NCI-H1694 treated with DMSO at 0.1 percent for 48 hours (cell line): Measurements from ENCODE around the gene HTN3.
"Not testable (repeated sequence)": the region's sequence is repeated elsewhere in the genome, so short reads cannot be mapped to it uniquely, and the experiment has no call there.

Source experiments
- DNase-seq: peaks from one replicate; lab custom pipeline; 2025; lab: John Stamatoyannopoulos, UW

The HTN3 gene

DNA sequence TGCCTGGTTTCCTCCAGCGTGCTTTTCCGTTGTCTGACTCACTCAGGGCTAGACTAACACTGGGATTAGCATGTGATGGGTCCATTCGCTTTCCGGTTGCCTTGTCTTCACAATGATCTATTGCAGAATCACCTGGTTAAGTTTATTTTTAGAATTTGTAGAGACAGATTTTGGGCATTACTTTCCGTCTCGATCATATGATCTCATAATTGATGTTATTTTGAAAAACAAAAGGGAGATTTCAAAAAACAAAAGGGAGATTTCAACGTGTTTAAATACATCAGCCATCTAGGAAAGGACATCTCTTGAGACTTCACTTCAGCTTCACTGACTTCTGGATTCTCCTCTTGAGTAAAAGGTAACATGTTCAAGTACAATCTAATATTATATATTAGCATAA lies at the start of gene HTN3:
TSS of gene HTN3 (plus strand) at position 301 of the 400 bp plus-strand sequence. CDS start 2,282 bp downstream, outside the sequence.
- not testable (repeated sequence) for DNase-seq

- no peak for DNase-seq
These were observed 44.2 kb upstream of the HTN3 start for GRCh38 chr4:69984030-69984443.

GRCh38 chr4:69986663-69987062 lies 41.6 kb upstream of the HTN3 start:
- no peak for DNase-seq

DNA sequence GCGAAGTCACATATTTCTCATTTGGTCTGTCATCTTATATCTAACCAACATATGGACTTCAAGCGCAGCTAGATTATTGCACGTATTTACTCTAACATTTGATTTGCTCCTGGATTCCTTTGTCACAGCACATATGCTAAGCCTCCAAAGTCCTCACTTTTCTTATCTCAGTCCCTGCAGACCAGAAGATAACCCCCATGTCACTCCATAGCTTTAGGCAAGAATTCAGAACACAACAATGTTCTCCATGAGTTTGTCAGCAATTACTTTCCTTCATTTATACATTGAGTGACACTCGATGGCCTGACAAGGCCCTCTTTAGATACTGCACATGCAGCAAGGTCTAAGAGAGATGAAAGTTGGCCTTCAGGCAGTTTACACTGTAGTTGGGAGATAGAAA lies 37.2 kb upstream of the HTN3 start:
- DNase-seq, result no peak

- DNase-seq, result no peak
These were observed 33.5 kb upstream of the HTN3 start for GRCh38 chr4:69994782-69995181.

GRCh38 chr4:69995526-69996016 lies 32.7 kb upstream of the HTN3 start, which contains the start of gene STATH:
Gene STATH (plus strand): TSS chr4:69995966. CDS start chr4:69998438, 2,472 bp downstream.
- DNase-seq, result no peak

GRCh38 chr4:69999420-69999819 lies 28.8 kb upstream of the HTN3 start:
- DNase-seq, result no peak

- no peak for DNase-seq
These were observed 27.5 kb upstream of the HTN3 start for GRCh38 chr4:70000711-70001110.

DNA sequence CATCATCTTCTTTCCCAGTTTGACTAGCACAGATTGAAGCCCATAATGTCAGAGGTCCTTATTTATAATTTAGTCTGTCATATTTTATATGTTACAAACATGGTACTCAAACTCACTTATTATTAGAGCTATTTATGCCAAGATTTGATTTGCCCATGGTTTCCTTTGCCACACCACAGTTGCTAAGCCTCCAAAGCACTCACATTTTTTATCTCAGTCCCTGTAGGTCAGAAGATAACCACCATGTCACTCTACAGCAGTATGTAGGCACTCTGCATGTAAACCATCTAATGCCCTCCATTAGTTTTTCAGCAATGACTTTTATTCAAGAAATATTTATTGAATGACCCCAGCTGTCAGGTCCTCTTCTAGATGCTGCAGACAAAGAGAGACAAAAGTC lies 25.8 kb upstream of the HTN3 start:
- no peak for DNase-seq

- DNase-seq, result no peak
These were observed 19.5 kb upstream of the HTN3 start for GRCh38 chr4:70008771-70009170.

DNA sequence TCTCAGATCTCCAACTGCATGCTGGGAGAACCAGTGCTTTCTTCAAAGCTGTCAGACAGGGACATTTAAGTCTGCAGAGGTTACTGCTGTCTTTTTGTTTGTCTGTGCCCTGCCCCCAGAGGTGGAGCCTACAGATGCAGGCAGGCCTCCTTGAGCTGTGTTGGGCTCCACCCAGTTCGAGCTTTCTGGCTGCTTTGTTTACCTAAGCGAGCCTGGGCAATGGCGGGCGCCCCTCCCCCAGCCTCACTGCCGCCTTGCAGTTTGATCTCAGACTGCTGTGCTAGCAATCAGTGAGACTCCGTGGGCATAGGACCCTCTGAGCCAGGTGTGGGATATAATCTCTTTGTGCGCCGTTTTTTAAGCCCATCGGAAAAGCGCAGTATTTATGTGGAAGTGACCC lies 9.3 kb upstream of the HTN3 start:
- DNase-seq, result not testable (repeated sequence)

GRCh38 chr4:70023218-70023617 lies 5.0 kb upstream of the HTN3 start:
- no peak for DNase-seq

DNA sequence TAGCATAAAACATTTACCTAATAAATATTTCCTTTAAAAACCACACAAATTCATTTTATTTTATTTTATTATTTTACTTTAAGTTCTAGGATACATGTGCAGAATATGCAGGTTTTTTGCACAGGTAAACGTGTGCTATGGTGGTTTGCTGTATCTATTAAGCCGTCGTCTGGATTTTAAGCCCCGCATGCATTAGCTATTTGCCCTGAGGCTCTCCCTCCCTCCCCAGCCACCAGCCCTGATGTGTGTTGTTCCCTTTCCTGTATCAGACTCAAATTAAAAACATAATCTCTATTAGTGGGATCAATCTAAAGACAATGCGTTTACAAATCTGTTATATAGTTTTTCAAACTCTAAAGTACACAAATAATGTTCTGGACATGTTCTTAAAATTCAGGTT lies 1.2 kb upstream of the HTN3 start:
- DNase-seq, result no peak

- DNase-seq, result not testable (repeated sequence)
These were observed 9.3 kb downstream of the HTN3 start for GRCh38 chr4:70037559-70037958.

GRCh38 chr4:70039928-70040327 lies 11.7 kb downstream of the HTN3 start:
- not testable (repeated sequence) for DNase-seq

- DNase-seq, result no peak
These were observed 13.5 kb downstream of the HTN3 start for GRCh38 chr4:70041652-70042286.

- not testable (repeated sequence) for DNase-seq
These were observed 21.9 kb downstream of the HTN3 start, which contains the start of gene HTN1 for GRCh38 chr4:70050138-70050537. Gene HTN1 (plus strand): TSS chr4:70050438. CDS start chr4:70053077, 2,639 bp downstream.

DNA sequence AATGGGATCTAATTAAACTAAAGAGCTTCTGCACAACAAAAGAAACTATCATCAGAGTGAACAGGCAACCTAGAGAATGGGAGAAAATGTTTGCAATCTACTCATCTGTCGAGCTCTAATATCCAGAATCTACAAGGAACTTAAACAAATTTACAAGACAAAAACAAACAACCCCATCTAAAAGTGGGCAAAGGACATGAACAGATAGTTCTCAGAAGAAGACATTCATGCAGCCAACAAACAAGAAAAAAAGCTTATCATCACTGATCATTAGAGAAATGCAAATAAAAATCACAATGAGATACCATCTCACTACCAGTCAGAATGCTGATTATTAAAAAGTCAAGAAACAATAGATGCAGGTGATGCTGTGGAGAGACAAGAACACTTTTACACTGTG lies 28.3 kb downstream of the HTN3 start:
- DNase-seq, result not testable (repeated sequence)

DNA sequence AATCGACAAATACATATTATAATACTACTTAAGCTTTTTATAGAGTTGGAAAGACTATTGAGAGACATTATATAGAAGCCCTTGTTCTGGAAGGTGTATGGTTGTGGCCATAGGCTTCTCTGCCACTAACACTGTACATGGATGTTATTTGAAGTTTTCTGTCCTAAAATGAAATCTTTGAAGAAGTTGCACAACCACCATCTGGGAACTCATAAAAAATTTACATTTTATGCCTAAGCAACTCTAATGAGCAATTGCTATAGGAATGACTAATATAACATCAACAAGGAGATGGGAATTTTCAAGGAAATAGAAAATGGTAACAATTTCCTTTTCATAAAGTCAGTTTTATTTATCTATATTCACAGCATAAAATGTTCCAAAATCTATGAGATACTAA lies 29.4 kb downstream of the HTN3 start:
- DNase-seq, result no peak

DNA sequence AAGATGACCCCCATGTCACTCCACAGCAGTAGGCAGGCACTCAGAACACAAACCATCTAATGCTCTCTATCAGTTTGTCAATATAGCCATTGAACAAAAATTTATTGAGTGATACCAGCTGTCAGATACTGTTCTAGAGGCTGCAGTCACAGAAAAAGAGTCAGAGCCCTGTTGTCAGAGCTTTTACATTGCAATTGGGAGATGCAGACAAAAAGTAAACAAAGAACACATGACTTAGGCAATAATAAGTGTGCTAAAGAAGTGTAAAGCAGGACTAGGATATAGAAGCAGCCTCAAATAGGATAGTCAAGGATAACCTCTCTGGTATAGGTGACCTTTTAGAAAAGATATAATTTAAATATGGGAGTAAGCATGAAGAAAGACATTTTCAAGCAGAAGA lies 30.9 kb downstream of the HTN3 start:
- no peak for DNase-seq

- no peak for DNase-seq
These were observed 33.7 kb downstream of the HTN3 start for GRCh38 chr4:70062000-70062399.

GRCh38 chr4:70080205-70080604 lies 51.9 kb downstream of the HTN3 start:
- no peak for DNase-seq
